CD8-positive, alpha-beta memory T cell (primary cell): ENCODE results near the gene MCCC2. TPM values are rescaled to one million over a fixed set of nuclear protein-coding genes. Genes with fewer than 3 reads are reported as not detected.

Source experiments
- CTCF ChIA-PET: fragments of 350-600 bp; sonication (Branson Sonifier 250); formaldehyde crosslinking; loops from one replicate; lab custom pipeline; 2021; ENCODE audit warnings: antibody characterized with exemption; lab: Charles Lee
- POLR2A ChIA-PET: fragments of 350-600 bp; sonication (Branson Sonifier 250); formaldehyde crosslinking; loops from one replicate; lab custom pipeline; 2021; ENCODE audit warnings: antibody characterized with exemption; lab: Charles Lee
- DNase-seq, 5 donors: peaks; one replicate each; pipeline versions ENCODE4 v3.0.0 to v3.0.0-alpha.2; 2020 to 2022; ENCODE audit warnings: mixed read lengths in 1 of 5
- H3K27ac ChIP-seq: one replicate; pipeline ENCODE4 v1.7.0; 2013; ENCODE audit warnings: low read depth, mild to moderate bottlenecking, low read length, moderate library complexity
- H3K27me3 ChIP-seq: 2 replicates; pipeline ENCODE4 v1.7.0; 2013; ENCODE audit warnings: low read length, mild to moderate bottlenecking; ENCODE audit not compliant: insufficient read depth, poor library complexity, severe bottlenecking
- H3K36me3 ChIP-seq: 2 replicates; pipeline ENCODE4 v1.7.0; 2013; ENCODE audit warnings: mild to moderate bottlenecking, low read length, moderate library complexity; ENCODE audit not compliant: insufficient read depth
- H3K4me1 ChIP-seq: 2 replicates; pipeline ENCODE4 v1.7.0; 2013; ENCODE audit warnings: mild to moderate bottlenecking, low read length, moderate library complexity; ENCODE audit not compliant: insufficient read depth
- H3K4me3 ChIP-seq: 2 replicates; pipeline ENCODE4 v1.7.0; 2013; ENCODE audit warnings: mild to moderate bottlenecking, low read length
- H3K9me3 ChIP-seq: 2 replicates; pipeline ENCODE4 v1.7.0; 2013; ENCODE audit warnings: mild to moderate bottlenecking, low read length
- H3K27ac Mint-ChIP-seq, 8 donors: one replicate each; pipeline ENCODE4 v1.8.0; 2020 to 2021; ENCODE audit warnings: mixed read lengths in 8 of 8, mild to moderate bottlenecking in 6 of 8, inconsistent platforms in 3 of 8, moderate library complexity in 3 of 8
- H3K27me3 Mint-ChIP-seq, 2 donors: one replicate each; pipeline ENCODE4 v1.8.0; 2020 to 2021; ENCODE audit warnings: mixed read lengths in 2 of 2, mild to moderate bottlenecking in 1 of 2, moderate library complexity in 1 of 2
- H3K36me3 Mint-ChIP-seq, 3 donors: one replicate each; pipeline ENCODE4 v1.8.0; 2020 to 2021; ENCODE audit warnings: mixed read lengths in 3 of 3, inconsistent platforms in 1 of 3, mild to moderate bottlenecking in 1 of 3
- H3K4me1 Mint-ChIP-seq, 3 donors: one replicate each; pipeline ENCODE4 v1.8.0; 2020 to 2021; ENCODE audit warnings: mixed read lengths in 3 of 3, inconsistent platforms in 1 of 3, mild to moderate bottlenecking in 1 of 3
- H3K4me3 Mint-ChIP-seq, 7 donors: one replicate each; pipeline ENCODE4 v1.8.0; 2020 to 2021; ENCODE audit warnings: mixed read lengths in 7 of 7, mild to moderate bottlenecking in 6 of 7, moderate library complexity in 4 of 7, inconsistent platforms in 2 of 7
- H3K9me3 Mint-ChIP-seq, 5 donors: one replicate each; pipeline ENCODE4 v1.8.0; 2020 to 2022; ENCODE audit warnings: mixed read lengths in 5 of 5, mild to moderate bottlenecking in 3 of 5, moderate library complexity in 2 of 5, inconsistent platforms in 1 of 5
- polyA plus RNA-seq: library from polyadenylated mRNA; unstranded; fragments of 300-500 nt; fragmentation: Illumina TruSeq; gene quantifications from one replicate; pipeline ENCODE4 v1.2.3, GENCODE V29; 2021
- total RNA-seq, 2 experiments: library from RNA; stranded (reverse); gene quantifications; one replicate each; pipeline ENCODE4 v1.2.3, GENCODE V29; 2021

MCCC2 gene
- total and polyA plus RNA-seq, 3 experiments from 2014 or later: 26.0 to 63.8 (median 62.8) TPM

GRCh38 chr5:71586052-71586940, 844 bp upstream of the MCCC2 start:
- ChIA-PET CTCF (interaction anchor here (1.6 to 2.7 kb wide), 2 partner anchors 15 to 18 kb away, joined by 3 to 23 read pairs; no protein-coding TSS in a partner anchor), POLR2A (interaction anchor here (2.8 kb wide), 1 partner anchor 15 kb away, joined by 11 read pairs; no protein-coding TSS in a partner anchor)
- peak overlapping the region; percentile 84 to 100 (median 99) for H3K27ac Mint-ChIP-seq
- peak in 1 of 5 donors; percentile 51 for DNase-seq
- Histone ChIP-seq H3K27ac (peak overlapping the region; percentile 81), H3K36me3 (no peaks in the 10 kb centered on the region), H3K4me3 (peak overlapping the region; percentile 75), H3K9me3 (no peaks in the 10 kb centered on the region), H3K27me3 (no peaks in the 10 kb centered on the region), H3K4me1 (peaks cover 32% of the 10 kb centered on the region)
- peaks cover 0 to 7% (median 0%) of the 10 kb centered on the region in 3 donors for H3K36me3 Mint-ChIP-seq
- H3K4me3 Mint-ChIP-seq: peak overlapping the region; percentile 90 to 99 (median 94)
- no peaks in the 10 kb centered on the region for H3K9me3 Mint-ChIP-seq
- no peaks in the 10 kb centered on the region for H3K27me3 Mint-ChIP-seq
- H3K4me1 Mint-ChIP-seq: peaks cover 40 to 47% (median 43%) of the 10 kb centered on the region in 3 donors

- Mint-ChIP-seq H3K36me3 (peaks cover 0 to 12% (median 0%) of the 10 kb centered on the region in 3 donors), H3K27me3 (no peaks in the 10 kb centered on the region), H3K4me1 (peaks cover 43 to 52% (median 48%) of the 10 kb centered on the region in 3 donors), H3K27ac (peak overlapping the region; percentile 84 to 100 (median 98)), H3K4me3 (peak overlapping the region; percentile 90 to 99 (median 94)), H3K9me3 (no peaks in the 10 kb centered on the region)
- peak overlapping the region; percentile 81 for H3K27ac ChIP-seq
- CTCF ChIA-PET: interaction anchor here (2.7 kb wide), 1 partner anchor 13 kb away, joined by 23 read pairs; no protein-coding TSS in a partner anchor
- H3K4me1 ChIP-seq: peaks cover 32% of the 10 kb centered on the region
- DNase-seq: no peak
- no peaks in the 10 kb centered on the region for H3K36me3 ChIP-seq
- no peaks in the 10 kb centered on the region for H3K9me3 ChIP-seq
- no peaks in the 10 kb centered on the region for H3K27me3 ChIP-seq
- POLR2A ChIA-PET: interaction anchor here (2.8 kb wide), 1 partner anchor 13 kb away, joined by 11 read pairs; no protein-coding TSS in a partner anchor
- H3K4me3 ChIP-seq: peak overlapping the region; percentile 75
These were observed 809 bp downstream of the MCCC2 start for GRCh38 chr5:71587766-71588532.

GRCh38 chr5:71588533-71588885, 1.4 kb downstream of the MCCC2 start:
- DNase-seq: no peak
- POLR2A ChIA-PET: interaction anchor here (2.8 kb wide), 1 partner anchor 12 kb away, joined by 11 read pairs; no protein-coding TSS in a partner anchor
- CTCF ChIA-PET: interaction anchor here (2.7 kb wide), 1 partner anchor 13 kb away, joined by 23 read pairs; no protein-coding TSS in a partner anchor
- Mint-ChIP-seq H3K27ac (peak overlapping the region; percentile 4 to 80 (median 34)), H3K4me1 (peaks cover 43 to 52% (median 48%) of the 10 kb centered on the region in 3 donors), H3K4me3 (peak overlapping the region; percentile 56 to 99 (median 93)), H3K27me3 (no peaks in the 10 kb centered on the region), H3K36me3 (peaks cover 0 to 12% (median 0%) of the 10 kb centered on the region in 3 donors), H3K9me3 (no peaks in the 10 kb centered on the region)
- Histone ChIP-seq H3K27me3 (no peaks in the 10 kb centered on the region), H3K9me3 (no peaks in the 10 kb centered on the region), H3K4me3 (peak overlapping the region; percentile 12), H3K27ac (no peak overlapping the region), H3K36me3 (no peaks in the 10 kb centered on the region), H3K4me1 (peaks cover 32% of the 10 kb centered on the region)

- Mint-ChIP-seq H3K36me3 (peaks cover 0 to 14% (median 2%) of the 10 kb centered on the region in 3 donors), H3K9me3 (no peaks in the 10 kb centered on the region), H3K27ac (peak overlapping the region in 1 of 8 donors; percentile 28), H3K27me3 (no peaks in the 10 kb centered on the region), H3K4me1 (peaks cover 43 to 52% (median 48%) of the 10 kb centered on the region in 3 donors), H3K4me3 (peak overlapping the region in 1 of 7 donors; percentile 59)
- no peaks in the 10 kb centered on the region for H3K27me3 ChIP-seq
- H3K4me3 ChIP-seq: no peak overlapping the region
- H3K36me3 ChIP-seq: no peaks in the 10 kb centered on the region
- no peak overlapping the region for H3K27ac ChIP-seq
- peaks cover 32% of the 10 kb centered on the region for H3K4me1 ChIP-seq
- ChIA-PET POLR2A (no interaction called here), CTCF (interaction anchor here (2.5 kb wide), 1 partner anchor 11 kb away, joined by 16 read pairs; no protein-coding TSS in a partner anchor)
- no peak for DNase-seq
- H3K9me3 ChIP-seq: no peaks in the 10 kb centered on the region
These were observed 2.8 kb downstream of the MCCC2 start for GRCh38 chr5:71589903-71590302.

- POLR2A ChIA-PET: no interaction called here
- H3K27ac ChIP-seq: no peak overlapping the region
- Mint-ChIP-seq H3K27me3 (no peaks in the 10 kb centered on the region), H3K4me3 (peak overlapping the region in 1 of 7 donors; percentile 7), H3K27ac (peak overlapping the region in 1 of 8 donors; percentile 46), H3K36me3 (peaks cover 0 to 22% (median 7%) of the 10 kb centered on the region in 3 donors), H3K9me3 (no peaks in the 10 kb centered on the region), H3K4me1 (peaks cover 41 to 52% (median 48%) of the 10 kb centered on the region in 3 donors)
- H3K36me3 ChIP-seq: peaks cover 7% of the 10 kb centered on the region
- H3K27me3 ChIP-seq: no peaks in the 10 kb centered on the region
- peaks cover 32% of the 10 kb centered on the region for H3K4me1 ChIP-seq
- DNase-seq: no peak
- H3K4me3 ChIP-seq: no peak overlapping the region
- H3K9me3 ChIP-seq: no peaks in the 10 kb centered on the region
- CTCF ChIA-PET: interaction anchor here (2.5 kb wide), 1 partner anchor 10 kb away, joined by 16 read pairs; no protein-coding TSS in a partner anchor
These were observed 4.0 kb downstream of the MCCC2 start for GRCh38 chr5:71591100-71591499.

- no peak overlapping the region for H3K27ac ChIP-seq
- no peak for DNase-seq
- Mint-ChIP-seq H3K36me3 (peaks cover 3 to 48% (median 20%) of the 10 kb centered on the region in 3 donors), H3K4me1 (peaks cover 12 to 20% (median 17%) of the 10 kb centered on the region in 3 donors), H3K27me3 (no peaks in the 10 kb centered on the region), H3K9me3 (no peaks in the 10 kb centered on the region), H3K4me3 (no peak overlapping the region), H3K27ac (peak overlapping the region in 3 of 8 donors; percentile 5 to 82 (median 56))
- no peaks in the 10 kb centered on the region for H3K27me3 ChIP-seq
- H3K4me1 ChIP-seq: peaks cover 7% of the 10 kb centered on the region
- peaks cover 24% of the 10 kb centered on the region for H3K36me3 ChIP-seq
- CTCF ChIA-PET: no interaction called here
- H3K4me3 ChIP-seq: no peak overlapping the region
- POLR2A ChIA-PET: no interaction called here
- H3K9me3 ChIP-seq: no peaks in the 10 kb centered on the region
These were observed 9.0 kb downstream of the MCCC2 start for GRCh38 chr5:71596169-71596568.

GRCh38 chr5:71597001-71597400, 9.9 kb downstream of the MCCC2 start:
- no peak for DNase-seq
- ChIA-PET POLR2A (no interaction called here), CTCF (interaction anchor here (0.6 kb wide), 1 partner anchor 76 kb away, joined by 3 read pairs; no protein-coding TSS in a partner anchor)
- Histone ChIP-seq H3K27me3 (no peaks in the 10 kb centered on the region), H3K4me3 (no peak overlapping the region), H3K27ac (no peak overlapping the region), H3K4me1 (peaks cover 15% of the 10 kb centered on the region), H3K36me3 (peaks cover 24% of the 10 kb centered on the region), H3K9me3 (no peaks in the 10 kb centered on the region)
- Mint-ChIP-seq H3K9me3 (no peaks in the 10 kb centered on the region), H3K27ac (peak overlapping the region in 6 of 8 donors; percentile 21 to 94 (median 72)), H3K27me3 (no peaks in the 10 kb centered on the region), H3K4me1 (peaks cover 21 to 28% (median 24%) of the 10 kb centered on the region in 3 donors), H3K36me3 (peaks cover 3 to 51% (median 21%) of the 10 kb centered on the region in 3 donors), H3K4me3 (peak overlapping the region in 1 of 7 donors; percentile 30)
